ENCODE data around the gene BMPR1A. TPM values are rescaled to one million over a fixed set of nuclear protein-coding genes. Genes with fewer than 3 reads are reported as not detected.

BMPR1A gene
- total and polyA plus RNA-seq, 2 of the 4 experiments (the other 2 are of a cell fraction), result 15.9 to 93.7 TPM

GRCh38 chr10:86929468-86930380, 173.3 kb downstream of the BMPR1A start:
- Histone ChIP-seq H3K14ac (replicated peaks; ENCODE audit: low read depth, low read length) (no peak overlapping the region), H3K9me1 (ENCODE audit: insufficient read depth, low read length) (peaks cover 12% of the 10 kb centered on the region), H2AK9ac (replicated peaks; ENCODE audit: low read depth, low read length, poor library complexity) (no peak overlapping the region), H3K79me1 (ENCODE audit: low read depth in 1 of 2, low read length in 2 of 2) (no peaks in the 10 kb centered on the region; a peak in 1 of 4 replicates), H2BK20ac (ENCODE audit: low read depth, low read length) (no peak overlapping the region), H2BK120ac (ENCODE audit: low read depth, low read length) (no peak overlapping the region), H4K91ac (ENCODE audit: insufficient read depth, low read depth, low read length) (no peak overlapping the region), H3K4ac (ENCODE audit: low read depth, low read length) (no peak overlapping the region), H4K5ac (ENCODE audit: low read depth, low read length) (no peak overlapping the region), H4K8ac (ENCODE audit: low read depth in 2 of 2, low read length in 2 of 2) (no peak overlapping the region), H3K4me3 (ENCODE audit: insufficient read depth, low read depth, low read length) (no peak overlapping the region), H3K27me3 (ENCODE audit: control insufficient read depth, insufficient read depth, low read length) (no peaks in the 10 kb centered on the region), H2AFZ (replicated peaks; ENCODE audit: low read length, poor library complexity) (no peak overlapping the region), H3K36me3 (ENCODE audit: control insufficient read depth, insufficient read depth, low read length) (peaks cover 11% of the 10 kb centered on the region), H3K4me1 (ENCODE audit: control insufficient read depth, insufficient read depth, low read length) (no peaks in the 10 kb centered on the region), H3K56ac (ENCODE audit: extremely low read depth, insufficient read depth, low read length) (no peak overlapping the region), H2BK5ac (ENCODE audit: low read depth, low read length, poor library complexity, severe bottlenecking) (no peak overlapping the region), H3K27ac (ENCODE audit: insufficient read depth, low read length) (no peak overlapping the region), H3K18ac (ENCODE audit: low read depth, low read length) (no peak overlapping the region), H2BK15ac (ENCODE audit: low read depth, low read length) (no peak overlapping the region), H3K4me2 (ENCODE audit: low read depth, low read length) (no peak overlapping the region), H2AK5ac (ENCODE audit: low read depth, low read length) (no peak overlapping the region), H3K9me3 (ENCODE audit: control insufficient read depth, insufficient read depth, low read length) (no peaks in the 10 kb centered on the region), H3K9ac (ENCODE audit: low read depth, low read length) (no peak overlapping the region), H3K23ac (ENCODE audit: low read depth, low read length) (no peak overlapping the region), H4K20me1 (ENCODE audit: insufficient read depth, low read length) (no peaks in the 10 kb centered on the region)
- dilution Hi-C loops (cut with HindIII; ENCODE audit: low sequenced_read_pairs, unreplicated experiment), result no loop called here
- WGBS, 2 experiments (ENCODE audit: extremely low coverage in 2 of 2, insufficient read length in 1 of 2), result no CpG with 5 or more reads among the region's 15 CpGs
- ATAC-seq (ENCODE audit: low read depth) (no peak), DNase-seq (no peak)
- CTCF ChIA-PET, result no interaction called here
- TF ChIP-seq USF2 (IDR thresholded peaks at IDR 0.05; ENCODE audit: low read depth, low read length) (no peak), RFX5 (IDR thresholded peaks at IDR 0.05; ENCODE audit: low read depth, low read length) (no peak), ELK1 (IDR thresholded peaks at IDR 0.05; ENCODE audit: borderline replicate concordance, low read depth, low read length) (no peak), CTCF (conservative IDR thresholded peaks at IDR 0.05; ENCODE audit: low read depth, low read length) (no peak), CHD1 (IDR thresholded peaks at IDR 0.05; ENCODE audit: low read depth, low read length) (no peak), POLR2A (IDR thresholded peaks at IDR 0.05; ENCODE audit: low read depth, low read length) (no peak)
- in situ Hi-C loops (cut with MboI; ENCODE audit: low sequenced_read_pairs), result no loop called here
- intact Hi-C loops (cut with micrococcal nuclease), result no loop called here
- no TSS peak for BruUV-seq (replicated peaks)
- POLR2A ChIA-PET (ENCODE audit: unreplicated experiment), result no interaction called here
